ENCODE results near the gene SLC2A1.
"Not testable (repeated sequence)": the region's sequence is repeated elsewhere in the genome, so short reads cannot be mapped to it uniquely, and the experiment has no call there.

The SLC2A1 gene

GRCh38 chr1:42927920-42928505, 30.7 kb downstream of the SLC2A1 start:
- no peak for DNase-seq

- no peak for DNase-seq
These were observed 31.3 kb downstream of the SLC2A1 start for GRCh38 chr1:42927274-42927841.

- DNase-seq, result no peak
These were observed 31.8 kb downstream of the SLC2A1 start for GRCh38 chr1:42926879-42927242.

- DNase-seq, result no peak
These were observed 32.3 kb downstream of the SLC2A1 start for GRCh38 chr1:42926235-42926878.

GRCh38 chr1:42924851-42925760, 33.6 kb downstream of the SLC2A1 start:
- DNase-seq, result peak; percentile 11 to 16

GRCh38 chr1:42924082-42924850, 34.4 kb downstream of the SLC2A1 start:
- peak; percentile 94 to 97 for DNase-seq

GRCh38 chr1:42923367-42924081, 35.1 kb downstream of the SLC2A1 start:
- DNase-seq, result peak; percentile 26 to 49

GRCh38 chr1:42922687-42923366, 35.8 kb downstream of the SLC2A1 start:
- DNase-seq, result peak; percentile 79 to 89

GRCh38 chr1:42921769-42922168, 36.9 kb downstream of the SLC2A1 start:
- no peak for DNase-seq

- not testable (repeated sequence) for DNase-seq
These were observed 39.0 kb downstream of the SLC2A1 start for GRCh38 chr1:42919651-42920050.

- DNase-seq, result no peak
These were observed 41.5 kb downstream of the SLC2A1 start for GRCh38 chr1:42917241-42917495.

GRCh38 chr1:42915456-42915855, 43.2 kb downstream of the SLC2A1 start:
- no peak for DNase-seq

- no peak for DNase-seq
These were observed 44.5 kb downstream of the SLC2A1 start for GRCh38 chr1:42914092-42914627.

GRCh38 chr1:42913426-42914091, 45.1 kb downstream of the SLC2A1 start:
- peak; percentile 40 to 67 for DNase-seq

GRCh38 chr1:42910985-42911384, 47.7 kb downstream of the SLC2A1 start:
- DNase-seq, result no peak

- no peak for DNase-seq
These were observed 50.6 kb downstream of the SLC2A1 start for GRCh38 chr1:42908046-42908445.

- DNase-seq, result no peak
These were observed 54.2 kb downstream of the SLC2A1 start for GRCh38 chr1:42904434-42904833.

GRCh38 chr1:42899960-42900359, 58.7 kb downstream of the SLC2A1 start:
- not testable (repeated sequence) for DNase-seq

GRCh38 chr1:42891465-42892138, 67.1 kb downstream of the SLC2A1 start:
- DNase-seq, result peak in 1 of 2 experiments; percentile 43

GRCh38 chr1:42889264-42889663, 69.4 kb downstream of the SLC2A1 start:
- no peak for DNase-seq
